Activated naive CD4-positive, alpha-beta T cell treated with anti-CD3 and anti-CD28 coated beads, Interleukin-2, amount 10 ng/mL, durations not matched to agents 7 days and 5 days (primary cell): ENCODE measurements around the gene NPRL2.
"Not testable (repeated sequence)": the region's sequence is repeated elsewhere in the genome, so short reads cannot be mapped to it uniquely, and the experiment has no call there.

Source experiments
- CTCF ChIA-PET: fragments of 350-600 bp; sonication (Branson Sonifier 250); formaldehyde crosslinking; loops from one replicate; lab custom pipeline; 2021; ENCODE audit warnings: antibody characterized with exemption; lab: Charles Lee
- DNase-seq: peaks from one replicate; pipeline ENCODE4 v3.0.0-alpha.2; 2020
- H3K27ac Mint-ChIP-seq: one replicate; pipeline ENCODE4 v1.8.0; 2021; ENCODE audit warnings: mild to moderate bottlenecking, moderate library complexity, mixed read lengths
- H3K27me3 Mint-ChIP-seq: one replicate; pipeline ENCODE4 v1.8.0; 2021; ENCODE audit warnings: mild to moderate bottlenecking, mixed read lengths
- H3K36me3 Mint-ChIP-seq: one replicate; pipeline ENCODE4 v1.8.0; 2021; ENCODE audit warnings: mixed read lengths
- H3K4me1 Mint-ChIP-seq: one replicate; pipeline ENCODE4 v1.8.0; 2021; ENCODE audit warnings: mixed read lengths
- H3K4me3 Mint-ChIP-seq: one replicate; pipeline ENCODE4 v1.8.0; 2021; ENCODE audit warnings: mild to moderate bottlenecking, moderate library complexity, mixed read lengths
- H3K9me3 Mint-ChIP-seq: one replicate; pipeline ENCODE4 v1.8.0; 2021; ENCODE audit warnings: mixed read lengths

The NPRL2 gene

GRCh38 chr3:50316657-50317242 is 33.8 kb downstream of the NPRL2 start:
- Mint-ChIP-seq H3K36me3 (peaks cover 6% of the 10 kb centered on the region), H3K27ac (peak overlapping the region; percentile 85), H3K9me3 (no peaks in the 10 kb centered on the region), H3K4me3 (peak overlapping the region; percentile 22), H3K4me1 (peaks cover 45% of the 10 kb centered on the region), H3K27me3 (no peaks in the 10 kb centered on the region)
- CTCF ChIA-PET, result no interaction called here
- DNase-seq, result peak; percentile 68

GRCh38 chr3:50314816-50315215 is 35.8 kb downstream of the NPRL2 start:
- CTCF ChIA-PET, result interaction anchor here (1.5 to 3.5 kb wide), 3 partner anchors 9 to 15 kb away, joined by 5 to 15 read pairs (median 7); partner anchors contain the start of genes HYAL2, HYAL3 and NAA80
- Mint-ChIP-seq H3K36me3 (peaks cover 7% of the 10 kb centered on the region), H3K27me3 (no peaks in the 10 kb centered on the region), H3K27ac (no peak overlapping the region), H3K4me1 (peaks cover 36% of the 10 kb centered on the region), H3K9me3 (no peaks in the 10 kb centered on the region), H3K4me3 (no peak overlapping the region)
- DNase-seq, result no peak

GRCh38 chr3:50314342-50314741 is 36.2 kb downstream of the NPRL2 start:
- Mint-ChIP-seq H3K9me3 (no peaks in the 10 kb centered on the region), H3K4me1 (peaks cover 32% of the 10 kb centered on the region), H3K4me3 (no peak overlapping the region), H3K36me3 (peaks cover 10% of the 10 kb centered on the region), H3K27me3 (no peaks in the 10 kb centered on the region), H3K27ac (no peak overlapping the region)
- no peak for DNase-seq
- CTCF ChIA-PET, result interaction anchor here (0.6 to 3.5 kb wide), 3 partner anchors 9 to 33 kb away, joined by 3 to 15 read pairs (median 5); partner anchors contain the start of gene HYAL2

- H3K9me3 Mint-ChIP-seq, H3K27ac Mint-ChIP-seq, H3K27me3 Mint-ChIP-seq, H3K4me3 Mint-ChIP-seq, CTCF ChIA-PET, H3K36me3 Mint-ChIP-seq, DNase-seq: not testable (repeated sequence)
- peaks cover 14% of the 10 kb centered on the region for H3K4me1 Mint-ChIP-seq
Measured at GRCh38 chr3:50312041-50312440, 38.5 kb downstream of the NPRL2 start.

GRCh38 chr3:50304601-50305000 is 46.0 kb downstream of the NPRL2 start:
- no peaks in the 10 kb centered on the region for H3K27me3 Mint-ChIP-seq
- H3K9me3 Mint-ChIP-seq, result no peaks in the 10 kb centered on the region
- peaks cover 18% of the 10 kb centered on the region for H3K4me1 Mint-ChIP-seq
- H3K36me3 Mint-ChIP-seq, result peaks cover 1% of the 10 kb centered on the region
- no peak overlapping the region for H3K27ac Mint-ChIP-seq
- CTCF ChIA-PET, result interaction anchor here (2.1 to 3.8 kb wide), 2 partner anchors 10 to 20 kb away, joined by 5 to 13 read pairs; no protein-coding TSS in a partner anchor
- H3K4me3 Mint-ChIP-seq, result no peak overlapping the region
- no peak for DNase-seq

GRCh38 chr3:50303013-50303815 is 47.4 kb downstream of the NPRL2 start, which contains the start of gene HYAL1:
HYAL1 (minus strand) TSS chr3:50303574; CDS start chr3:50302956, 618 bp downstream.
- peaks cover 24% of the 10 kb centered on the region for H3K4me1 Mint-ChIP-seq
- CTCF ChIA-PET, result interaction anchor here (1.5 to 2.1 kb wide), 2 partner anchors 21 to 24 kb away, joined by 3 to 8 read pairs; no protein-coding TSS in a partner anchor
- no peak within 1 kb of the TSS for H3K4me3 Mint-ChIP-seq
- DNase-seq, result no peak
- no peaks in the 10 kb centered on the region for H3K27me3 Mint-ChIP-seq
- no peak within 1 kb of the TSS for H3K27ac Mint-ChIP-seq
- peaks cover 2% of the 10 kb centered on the region for H3K36me3 Mint-ChIP-seq
- no peaks in the 10 kb centered on the region for H3K9me3 Mint-ChIP-seq

- Mint-ChIP-seq H3K4me1 (peaks cover 32% of the 10 kb centered on the region), H3K36me3 (peaks cover 2% of the 10 kb centered on the region), H3K4me3 (no peak overlapping the region), H3K27me3 (no peaks in the 10 kb centered on the region), H3K9me3 (no peaks in the 10 kb centered on the region), H3K27ac (peak overlapping the region; percentile 42)
- CTCF ChIA-PET, result interaction anchor here (1.5 to 2.1 kb wide), 2 partner anchors 22 to 25 kb away, joined by 3 to 8 read pairs; no protein-coding TSS in a partner anchor
- DNase-seq, result no peak
Measured at GRCh38 chr3:50302095-50303012, 48.2 kb downstream of the NPRL2 start.

GRCh38 chr3:50300681-50301254 is 49.8 kb downstream of the NPRL2 start:
- Mint-ChIP-seq H3K4me1 (peaks cover 41% of the 10 kb centered on the region), H3K4me3 (peak overlapping the region; percentile 98)
- CTCF ChIA-PET, result interaction anchor here (0.7 to 3.8 kb wide), 2 partner anchors 23 to 24 kb away, joined by 5 to 20 read pairs; no protein-coding TSS in a partner anchor

GRCh38 chr3:50299929-50300680 is 50.5 kb downstream of the NPRL2 start:
- DNase-seq, result no peak
- H3K4me3 Mint-ChIP-seq, result peak overlapping the region; percentile 98
- peaks cover 5% of the 10 kb centered on the region for H3K36me3 Mint-ChIP-seq
- no peaks in the 10 kb centered on the region for H3K27me3 Mint-ChIP-seq
- peaks cover 41% of the 10 kb centered on the region for H3K4me1 Mint-ChIP-seq
- H3K9me3 Mint-ChIP-seq, result no peaks in the 10 kb centered on the region
- CTCF ChIA-PET, result interaction anchor here (1.2 to 3.8 kb wide), 5 partner anchors 15 to 24 kb away, joined by 3 to 20 read pairs (median 7); partner anchors contain the start of gene HYAL2
- H3K27ac Mint-ChIP-seq, result peak overlapping the region; percentile 99

More at GRCh38 chr3:50300681-50301254, 49.8 kb downstream of the NPRL2 start:
- no peaks in the 10 kb centered on the region for H3K9me3 Mint-ChIP-seq
- peaks cover 5% of the 10 kb centered on the region for H3K36me3 Mint-ChIP-seq
- DNase-seq, result no peak
- peak overlapping the region; percentile 99 for H3K27ac Mint-ChIP-seq
- no peaks in the 10 kb centered on the region for H3K27me3 Mint-ChIP-seq

- CTCF ChIA-PET, result interaction anchor here (1.2 to 3.8 kb wide), 5 partner anchors 15 to 25 kb away, joined by 3 to 20 read pairs (median 7); partner anchors contain the start of gene HYAL2
- Mint-ChIP-seq H3K27ac (peak overlapping the region; percentile 99), H3K36me3 (peaks cover 5% of the 10 kb centered on the region), H3K4me1 (peaks cover 41% of the 10 kb centered on the region), H3K27me3 (no peaks in the 10 kb centered on the region), H3K4me3 (peak overlapping the region; percentile 98), H3K9me3 (no peaks in the 10 kb centered on the region)
- DNase-seq, result no peak
Measured at GRCh38 chr3:50299638-50299928, 51.0 kb downstream of the NPRL2 start.

- DNase-seq, result peak; percentile 100
- CTCF ChIA-PET, result interaction anchor here (1.2 to 3.8 kb wide), 5 partner anchors 15 to 25 kb away, joined by 3 to 20 read pairs (median 7); partner anchors contain the start of gene HYAL2
- Mint-ChIP-seq H3K27me3 (no peaks in the 10 kb centered on the region), H3K9me3 (no peaks in the 10 kb centered on the region), H3K4me1 (peaks cover 40% of the 10 kb centered on the region), H3K36me3 (peaks cover 5% of the 10 kb centered on the region), H3K27ac (peak within 1 kb of the TSS; percentile 99), H3K4me3 (peak within 1 kb of the TSS; percentile 98)
Measured at GRCh38 chr3:50298836-50299637, 51.5 kb downstream of the NPRL2 start, which contains the start of the genes HYAL3 and NAA80. HYAL3 (minus strand) TSS chr3:50299405; CDS start chr3:50295602, 3,803 bp downstream. NAA80 (minus strand) TSS chr3:50299405; CDS start chr3:50297463, 1,942 bp downstream.
